ENCODE data around the gene PVALEF. TPM values are rescaled to one million over a fixed set of nuclear protein-coding genes. Genes with fewer than 3 reads are reported as not detected.

PVALEF gene
- polyA plus RNA-seq, 1 of the 3 experiments (the other 2 are of a cell fraction) = not detected

DNA sequence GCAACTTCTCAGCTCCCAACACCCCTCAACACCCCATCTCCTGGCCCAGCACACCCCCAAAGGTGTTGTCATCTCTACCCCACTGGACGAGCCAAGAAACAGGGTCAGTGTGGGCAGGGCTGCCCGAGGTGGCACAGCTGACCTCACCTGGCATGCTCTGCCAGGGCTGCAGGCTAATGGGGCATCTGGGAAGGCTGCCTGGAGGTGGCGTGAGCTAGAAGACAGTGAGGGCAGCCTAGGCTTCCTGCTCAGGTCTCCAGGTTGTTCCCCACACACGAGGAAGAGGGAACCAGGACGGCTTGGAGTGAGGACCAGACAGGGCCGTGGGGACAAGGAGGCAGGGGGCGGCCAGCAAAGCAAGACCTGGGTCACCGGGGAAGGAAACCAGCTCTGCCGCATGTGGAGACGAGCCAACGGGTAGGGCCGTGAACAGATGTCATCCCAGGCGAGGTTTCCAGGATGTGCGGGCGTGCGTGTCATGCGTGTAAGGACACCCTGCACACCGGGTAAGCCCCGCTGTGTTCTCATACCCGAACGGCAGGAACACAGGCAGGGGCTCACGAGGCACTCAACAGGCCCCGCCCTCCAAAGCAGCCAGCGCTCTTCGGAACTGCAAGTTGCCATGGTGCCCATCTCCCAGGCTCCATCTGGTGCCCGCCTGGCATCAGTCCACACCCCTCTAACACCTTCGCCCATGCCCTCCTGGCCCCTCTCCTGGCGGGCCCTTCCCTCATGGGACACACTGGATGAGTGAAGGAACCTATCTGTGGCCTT is 29.6 kb upstream of the PVALEF start:
- Histone ChIP-seq H3K4me1 (ENCODE audit: control insufficient read depth in 1 of 2, insufficient read depth in 2 of 2, low read depth in 1 of 2, low read length in 1 of 2) (peaks cover 0 to 4% of the 10 kb centered on the region in 2 experiments; a peak in 1 of 4 replicates), H3K79me2 (ENCODE audit: insufficient read depth) (no peaks in the 10 kb centered on the region), H3K27me3 (ENCODE audit: insufficient read depth) (no peaks in the 10 kb centered on the region), H3K27ac (ENCODE audit: low read depth in 2 of 2, low read length in 1 of 2) (no peak overlapping the region), H3K4me3 (ENCODE audit: low read depth in 2 of 2, low read length in 1 of 2) (no peak overlapping the region), H3K4me2 (no peak overlapping the region), H3K9ac (no peak overlapping the region), H4K20me1 (ENCODE audit: insufficient read depth) (no peaks in the 10 kb centered on the region), H3F3A (replicated peaks; ENCODE audit: insufficient read depth) (peaks cover 12% of the 10 kb centered on the region), H3K9me2 (no peaks in the 10 kb centered on the region), H3K9me3 (no peaks in the 10 kb centered on the region), H2AFZ (ENCODE audit: low read depth) (no peak overlapping the region), H3K36me3 (replicated peaks in 1 of 2; ENCODE audit: control insufficient read depth in 1 of 2, insufficient read depth in 2 of 2, low read length in 1 of 2) (no peaks in the 10 kb centered on the region)
- ChIA-PET POLR2A (no interaction called here), CTCF (interaction anchor here (0.9 to 2.7 kb wide), 6 partner anchors 7 to 117 kb away, joined by 3 to 24 read pairs (median 4); no protein-coding TSS in a partner anchor)
- no peak for TF ChIP-seq POLR2AphosphoS5 (IDR thresholded peaks at IDR 0.05; ENCODE audit: low read depth, low read length)
- no peak for TF ChIP-seq JUND (IDR thresholded peaks at IDR 0.05)
- TF ChIP-seq, protein P1, sequence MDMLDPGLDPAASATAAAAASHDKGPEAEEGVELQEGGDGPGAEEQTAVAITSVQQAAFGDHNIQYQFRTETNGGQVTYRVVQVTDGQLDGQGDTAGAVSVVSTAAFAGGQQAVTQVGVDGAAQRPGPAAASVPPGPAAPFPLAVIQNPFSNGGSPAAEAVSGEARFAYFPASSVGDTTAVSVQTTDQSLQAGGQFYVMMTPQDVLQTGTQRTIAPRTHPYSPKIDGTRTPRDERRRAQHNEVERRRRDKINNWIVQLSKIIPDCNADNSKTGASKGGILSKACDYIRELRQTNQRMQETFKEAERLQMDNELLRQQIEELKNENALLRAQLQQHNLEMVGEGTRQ (IDR thresholded peaks at IDR 0.05; ENCODE audit: borderline replicate concordance, low read depth, low read length) = no peak
- no peak for TF ChIP-seq GABPA (IDR thresholded peaks at IDR 0.05; ENCODE audit: low read depth)
- no peak for TF ChIP-seq EP300 (IDR thresholded peaks at IDR 0.05; ENCODE audit: borderline replicate concordance in 1 of 2, low read depth in 1 of 2, low read length in 1 of 2)
- TF ChIP-seq EZH2phosphoT487 (IDR thresholded peaks at IDR 0.05; ENCODE audit: borderline replicate concordance, low read depth) = no peak
- TF ChIP-seq MEF2A (IDR thresholded peaks at IDR 0.05; ENCODE audit: borderline replicate concordance, low read depth) = no peak
- TF ChIP-seq, protein P2, sequence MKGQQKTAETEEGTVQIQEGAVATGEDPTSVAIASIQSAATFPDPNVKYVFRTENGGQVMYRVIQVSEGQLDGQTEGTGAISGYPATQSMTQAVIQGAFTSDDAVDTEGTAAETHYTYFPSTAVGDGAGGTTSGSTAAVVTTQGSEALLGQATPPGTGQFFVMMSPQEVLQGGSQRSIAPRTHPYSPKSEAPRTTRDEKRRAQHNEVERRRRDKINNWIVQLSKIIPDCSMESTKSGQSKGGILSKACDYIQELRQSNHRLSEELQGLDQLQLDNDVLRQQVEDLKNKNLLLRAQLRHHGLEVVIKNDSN (IDR thresholded peaks at IDR 0.05; ENCODE audit: borderline replicate concordance, low read depth) = no peak
- no peak for TF ChIP-seq RXRA (IDR thresholded peaks at IDR 0.05; ENCODE audit: borderline replicate concordance, low read depth)
- TF ChIP-seq, protein P3, sequence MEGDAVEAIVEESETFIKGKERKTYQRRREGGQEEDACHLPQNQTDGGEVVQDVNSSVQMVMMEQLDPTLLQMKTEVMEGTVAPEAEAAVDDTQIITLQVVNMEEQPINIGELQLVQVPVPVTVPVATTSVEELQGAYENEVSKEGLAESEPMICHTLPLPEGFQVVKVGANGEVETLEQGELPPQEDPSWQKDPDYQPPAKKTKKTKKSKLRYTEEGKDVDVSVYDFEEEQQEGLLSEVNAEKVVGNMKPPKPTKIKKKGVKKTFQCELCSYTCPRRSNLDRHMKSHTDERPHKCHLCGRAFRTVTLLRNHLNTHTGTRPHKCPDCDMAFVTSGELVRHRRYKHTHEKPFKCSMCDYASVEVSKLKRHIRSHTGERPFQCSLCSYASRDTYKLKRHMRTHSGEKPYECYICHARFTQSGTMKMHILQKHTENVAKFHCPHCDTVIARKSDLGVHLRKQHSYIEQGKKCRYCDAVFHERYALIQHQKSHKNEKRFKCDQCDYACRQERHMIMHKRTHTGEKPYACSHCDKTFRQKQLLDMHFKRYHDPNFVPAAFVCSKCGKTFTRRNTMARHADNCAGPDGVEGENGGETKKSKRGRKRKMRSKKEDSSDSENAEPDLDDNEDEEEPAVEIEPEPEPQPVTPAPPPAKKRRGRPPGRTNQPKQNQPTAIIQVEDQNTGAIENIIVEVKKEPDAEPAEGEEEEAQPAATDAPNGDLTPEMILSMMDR (IDR thresholded peaks at IDR 0.05) = no peak
- TF ChIP-seq SIN3A (IDR thresholded peaks at IDR 0.05; ENCODE audit: borderline replicate concordance, low read depth, low read length) = no peak
- TF ChIP-seq, protein P4, sequence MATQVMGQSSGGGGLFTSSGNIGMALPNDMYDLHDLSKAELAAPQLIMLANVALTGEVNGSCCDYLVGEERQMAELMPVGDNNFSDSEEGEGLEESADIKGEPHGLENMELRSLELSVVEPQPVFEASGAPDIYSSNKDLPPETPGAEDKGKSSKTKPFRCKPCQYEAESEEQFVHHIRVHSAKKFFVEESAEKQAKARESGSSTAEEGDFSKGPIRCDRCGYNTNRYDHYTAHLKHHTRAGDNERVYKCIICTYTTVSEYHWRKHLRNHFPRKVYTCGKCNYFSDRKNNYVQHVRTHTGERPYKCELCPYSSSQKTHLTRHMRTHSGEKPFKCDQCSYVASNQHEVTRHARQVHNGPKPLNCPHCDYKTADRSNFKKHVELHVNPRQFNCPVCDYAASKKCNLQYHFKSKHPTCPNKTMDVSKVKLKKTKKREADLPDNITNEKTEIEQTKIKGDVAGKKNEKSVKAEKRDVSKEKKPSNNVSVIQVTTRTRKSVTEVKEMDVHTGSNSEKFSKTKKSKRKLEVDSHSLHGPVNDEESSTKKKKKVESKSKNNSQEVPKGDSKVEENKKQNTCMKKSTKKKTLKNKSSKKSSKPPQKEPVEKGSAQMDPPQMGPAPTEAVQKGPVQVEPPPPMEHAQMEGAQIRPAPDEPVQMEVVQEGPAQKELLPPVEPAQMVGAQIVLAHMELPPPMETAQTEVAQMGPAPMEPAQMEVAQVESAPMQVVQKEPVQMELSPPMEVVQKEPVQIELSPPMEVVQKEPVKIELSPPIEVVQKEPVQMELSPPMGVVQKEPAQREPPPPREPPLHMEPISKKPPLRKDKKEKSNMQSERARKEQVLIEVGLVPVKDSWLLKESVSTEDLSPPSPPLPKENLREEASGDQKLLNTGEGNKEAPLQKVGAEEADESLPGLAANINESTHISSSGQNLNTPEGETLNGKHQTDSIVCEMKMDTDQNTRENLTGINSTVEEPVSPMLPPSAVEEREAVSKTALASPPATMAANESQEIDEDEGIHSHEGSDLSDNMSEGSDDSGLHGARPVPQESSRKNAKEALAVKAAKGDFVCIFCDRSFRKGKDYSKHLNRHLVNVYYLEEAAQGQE (IDR thresholded peaks at IDR 0.05; ENCODE audit: low read depth, low read length) = no peak
- no peak for TF ChIP-seq YY1 (IDR thresholded peaks at IDR 0.05; ENCODE audit: low read depth)
- TF ChIP-seq RAD21 (IDR thresholded peaks at IDR 0.05; ENCODE audit: low read length) = no peak
- no peak for TF ChIP-seq FOXJ3 (CRISPR knock-in tag; IDR thresholded peaks at IDR 0.05)
- no peak for TF ChIP-seq CHD2 (IDR thresholded peaks at IDR 0.05; ENCODE audit: low read length, partially characterized antibody)
- TF ChIP-seq RCOR1 (IDR thresholded peaks at IDR 0.05; ENCODE audit: low read length) = no peak
- DNase-seq = no peak
- WGBS (ENCODE audit: low lambda C conversion rate) = 64% methylated on average over 13 of the region's 28 CpGs
